Osteoblast (primary cell): ENCODE results near the gene HTR1D. TPM values are rescaled to one million over a fixed set of nuclear protein-coding genes. Genes with fewer than 3 reads are reported as not detected.
"Not testable (repeated sequence)": the region's sequence is repeated elsewhere in the genome, so short reads cannot be mapped to it uniquely, and the experiment has no call there.

ENCODE experiments used
- DNase-seq: peaks from one replicate; pipeline ENCODE4 v3.0.0; 2011; ENCODE audit warnings: low spot score, mixed read lengths; ENCODE audit not compliant: insufficient read length; ENCODE audit errors: missing footprints
- H2AFZ ChIP-seq: 2 replicates; pipeline ENCODE4 v1.6.0; 2011; ENCODE audit warnings: mild to moderate bottlenecking, low read length
- H3K27ac ChIP-seq: 2 replicates; pipeline ENCODE4 v1.5.1; 2011; ENCODE audit warnings: mild to moderate bottlenecking, low read depth, low read length, moderate library complexity
- H3K27me3 ChIP-seq: 2 replicates; pipeline ENCODE4 v1.6.0; 2012; ENCODE audit warnings: mild to moderate bottlenecking, control low read depth, inconsistent platforms, low read length, moderate library complexity; ENCODE audit not compliant: insufficient read depth
- H3K36me3 ChIP-seq: 2 replicates; pipeline ENCODE4 v1.5.1; 2011; ENCODE audit warnings: mild to moderate bottlenecking, low read length, control low read depth, moderate library complexity; ENCODE audit not compliant: insufficient read depth
- H3K4me1 ChIP-seq: 2 replicates; pipeline ENCODE4 v1.5.1; 2011; ENCODE audit warnings: mild to moderate bottlenecking, low read length, control low read depth, moderate library complexity; ENCODE audit not compliant: insufficient read depth
- H3K4me2 ChIP-seq: 2 replicates; pipeline ENCODE4 v1.6.0; 2011; ENCODE audit warnings: mild to moderate bottlenecking, low read length; ENCODE audit not compliant: insufficient read depth
- H3K4me3 ChIP-seq: fragments of 200-600 bp; sonication (generic); 3 replicates; pipeline ENCODE4 v1.5.1; 2012; ENCODE audit warnings: mild to moderate bottlenecking, low read length, inconsistent platforms; ENCODE audit not compliant: insufficient read depth
- H3K79me2 ChIP-seq: 2 replicates; pipeline ENCODE4 v1.6.0; 2012; ENCODE audit warnings: mild to moderate bottlenecking, low read length, control low read depth, inconsistent platforms; ENCODE audit not compliant: insufficient read depth
- H3K9me3 ChIP-seq: 2 replicates; pipeline ENCODE4 v1.5.1; 2011; ENCODE audit warnings: low read depth, low read length, control low read depth
- H4K20me1 ChIP-seq: 2 replicates; pipeline ENCODE4 v1.6.0; 2012; ENCODE audit warnings: mild to moderate bottlenecking, low read length, control low read depth; ENCODE audit not compliant: insufficient read depth
- total RNA-seq: library from RNA; depleted of rRNA; stranded (reverse); fragments of >200 nt; gene quantifications from 2 replicates; pipeline ENCODE4 v1.2.3, GENCODE V29; 2012
- TF ChIP-seq, protein P1 (sequence below): IDR thresholded peaks from 2 replicates; pipeline ENCODE4 v1.5.1; 2011; ENCODE audit warnings: mild to moderate bottlenecking, low read depth, low read length, moderate library complexity; ENCODE audit errors: extremely low read depth

Gene HTR1D
- total RNA-seq, 1 donor, result under 0.01 TPM

DNA sequence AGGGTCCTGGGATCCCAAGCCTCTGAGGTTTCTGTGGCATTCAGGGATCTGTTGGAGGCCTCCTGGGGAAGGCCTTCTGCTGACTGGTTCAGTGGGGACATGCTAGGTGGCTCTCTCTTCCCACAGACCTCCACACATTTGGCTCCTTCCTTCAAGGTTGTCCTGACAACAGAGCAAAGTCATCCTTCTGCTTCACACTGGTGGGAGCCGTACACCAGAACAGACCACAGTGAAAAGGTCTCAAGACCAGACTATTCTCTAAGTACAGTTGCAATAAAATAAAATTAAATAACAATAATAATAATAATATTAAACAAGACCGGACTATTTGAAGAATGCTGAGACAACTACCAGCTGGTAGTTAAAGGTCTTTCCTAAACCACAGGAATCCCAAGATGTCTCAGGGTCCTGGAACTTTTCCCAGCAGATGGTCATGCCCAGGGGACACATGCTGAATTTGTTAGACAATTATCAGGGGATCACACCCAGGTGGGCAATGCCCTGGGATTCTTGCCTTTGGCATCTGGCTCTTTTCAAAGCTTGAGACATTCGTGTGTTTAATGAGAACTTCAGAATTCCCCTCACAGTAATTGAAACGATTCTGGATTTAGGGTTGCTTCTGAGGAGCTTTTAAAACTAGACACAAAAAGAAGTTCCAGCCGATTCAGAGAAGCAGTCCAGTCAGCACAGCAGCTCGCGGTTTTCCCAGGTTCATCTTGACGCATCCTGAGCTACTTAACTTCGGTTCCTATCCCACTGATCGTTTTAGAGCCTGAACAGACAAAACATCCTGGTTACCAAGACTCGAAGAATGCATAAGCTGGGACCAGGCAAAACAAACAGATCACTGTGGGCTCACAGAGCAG lies 22.9 kb downstream of the HTR1D start:
- H3K79me2 ChIP-seq, result no peaks in the 10 kb centered on the region
- no peaks in the 10 kb centered on the region for H3K9me3 ChIP-seq
- H4K20me1 ChIP-seq, result no peaks in the 10 kb centered on the region
- no peaks in the 10 kb centered on the region for H3K27me3 ChIP-seq
- H3K4me3 ChIP-seq, result peak overlapping the region; percentile 34
- peak overlapping the region; percentile 100 for H3K27ac ChIP-seq
- H3K36me3 ChIP-seq, result no peaks in the 10 kb centered on the region
- H3K4me2 ChIP-seq, result peak overlapping the region; percentile 73
- peak; percentile 94 for DNase-seq
- no peak overlapping the region for H2AFZ ChIP-seq
- peaks cover 53% of the 10 kb centered on the region for H3K4me1 ChIP-seq
- TF ChIP-seq, protein P1, sequence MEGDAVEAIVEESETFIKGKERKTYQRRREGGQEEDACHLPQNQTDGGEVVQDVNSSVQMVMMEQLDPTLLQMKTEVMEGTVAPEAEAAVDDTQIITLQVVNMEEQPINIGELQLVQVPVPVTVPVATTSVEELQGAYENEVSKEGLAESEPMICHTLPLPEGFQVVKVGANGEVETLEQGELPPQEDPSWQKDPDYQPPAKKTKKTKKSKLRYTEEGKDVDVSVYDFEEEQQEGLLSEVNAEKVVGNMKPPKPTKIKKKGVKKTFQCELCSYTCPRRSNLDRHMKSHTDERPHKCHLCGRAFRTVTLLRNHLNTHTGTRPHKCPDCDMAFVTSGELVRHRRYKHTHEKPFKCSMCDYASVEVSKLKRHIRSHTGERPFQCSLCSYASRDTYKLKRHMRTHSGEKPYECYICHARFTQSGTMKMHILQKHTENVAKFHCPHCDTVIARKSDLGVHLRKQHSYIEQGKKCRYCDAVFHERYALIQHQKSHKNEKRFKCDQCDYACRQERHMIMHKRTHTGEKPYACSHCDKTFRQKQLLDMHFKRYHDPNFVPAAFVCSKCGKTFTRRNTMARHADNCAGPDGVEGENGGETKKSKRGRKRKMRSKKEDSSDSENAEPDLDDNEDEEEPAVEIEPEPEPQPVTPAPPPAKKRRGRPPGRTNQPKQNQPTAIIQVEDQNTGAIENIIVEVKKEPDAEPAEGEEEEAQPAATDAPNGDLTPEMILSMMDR, result no peak

- TF ChIP-seq, protein P1, result no peak
- Histone ChIP-seq H3K4me1 (peaks cover 50% of the 10 kb centered on the region), H4K20me1 (no peaks in the 10 kb centered on the region), H3K9me3 (no peaks in the 10 kb centered on the region), H3K27ac (peak overlapping the region; percentile 100), H3K27me3 (no peaks in the 10 kb centered on the region), H3K4me2 (peak overlapping the region; percentile 38), H3K79me2 (no peaks in the 10 kb centered on the region), H3K4me3 (no peak overlapping the region), H3K36me3 (no peaks in the 10 kb centered on the region), H2AFZ (no peak overlapping the region)
- no peak for DNase-seq
Observed at GRCh38 chr1:23193391-23194118, 23.7 kb downstream of the HTR1D start.

GRCh38 chr1:23191199-23191598 lies 26.1 kb downstream of the HTR1D start:
- Histone ChIP-seq H2AFZ (no peak overlapping the region), H3K9me3 (no peaks in the 10 kb centered on the region), H3K27me3 (no peaks in the 10 kb centered on the region), H3K4me1 (peaks cover 30% of the 10 kb centered on the region), H3K4me3 (no peak overlapping the region), H3K4me2 (no peak overlapping the region), H4K20me1 (no peaks in the 10 kb centered on the region), H3K79me2 (no peaks in the 10 kb centered on the region), H3K27ac (no peak overlapping the region), H3K36me3 (no peaks in the 10 kb centered on the region)
- TF ChIP-seq, protein P1, result no peak
- no peak for DNase-seq

DNA sequence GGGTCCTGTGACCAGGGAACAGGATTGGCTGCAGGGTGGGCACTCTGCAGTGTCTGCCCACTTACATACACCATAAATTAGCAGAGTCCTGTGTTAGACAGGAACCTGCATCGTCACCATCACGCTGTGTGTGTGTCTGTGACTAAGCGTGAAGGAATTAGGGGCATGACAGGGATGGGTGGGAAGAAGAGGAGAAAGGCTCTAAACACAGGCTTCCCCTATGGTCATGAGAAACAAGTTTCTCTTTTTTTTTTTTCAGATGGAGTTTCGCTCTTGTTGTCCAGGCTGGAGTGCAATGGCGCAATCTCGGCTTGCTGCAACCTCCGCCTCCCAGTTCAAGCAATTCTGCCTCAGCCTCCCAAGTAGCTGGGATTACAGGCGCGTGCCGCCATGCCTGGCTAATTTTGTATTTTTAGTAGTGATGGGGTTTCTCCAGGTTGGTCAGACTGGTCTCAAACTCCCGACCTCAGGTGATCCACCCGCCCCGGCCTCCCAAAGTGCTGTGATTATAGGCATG lies 28.3 kb downstream of the HTR1D start:
- not testable (repeated sequence) for H4K20me1 ChIP-seq, H3K9me3 ChIP-seq, H2AFZ ChIP-seq, H3K4me3 ChIP-seq, H3K27me3 ChIP-seq, H3K4me2 ChIP-seq, H3K79me2 ChIP-seq, H3K36me3 ChIP-seq
- peak; percentile 73 for DNase-seq
- H3K4me1 ChIP-seq, result peaks cover 15% of the 10 kb centered on the region
- peak overlapping the region; percentile 69 for H3K27ac ChIP-seq
